Measurements from ENCODE around the gene IFT81.
"Not testable (repeated sequence)": the region's sequence is repeated elsewhere in the genome, so short reads cannot be mapped to it uniquely, and the experiment has no call there.

IFT81 gene

DNA sequence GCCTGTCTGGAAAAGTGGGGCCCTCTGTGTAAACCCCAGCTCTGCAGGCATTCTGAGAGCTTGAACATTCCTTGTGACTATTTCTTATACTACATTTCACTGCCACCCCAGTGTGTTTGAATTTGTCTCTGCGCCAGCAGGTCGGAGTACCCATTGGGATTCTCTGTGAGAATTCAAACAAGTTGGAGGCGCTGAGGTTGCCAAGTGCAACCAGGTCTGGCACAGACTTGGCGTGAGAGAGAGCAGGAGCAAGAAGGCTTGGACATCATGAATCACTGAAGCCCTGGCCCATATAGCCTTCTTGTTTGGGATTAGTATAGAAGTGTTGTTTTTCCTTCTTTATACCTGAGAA is 123.9 kb downstream of the IFT81 start:
- no peak for DNase-seq

DNA sequence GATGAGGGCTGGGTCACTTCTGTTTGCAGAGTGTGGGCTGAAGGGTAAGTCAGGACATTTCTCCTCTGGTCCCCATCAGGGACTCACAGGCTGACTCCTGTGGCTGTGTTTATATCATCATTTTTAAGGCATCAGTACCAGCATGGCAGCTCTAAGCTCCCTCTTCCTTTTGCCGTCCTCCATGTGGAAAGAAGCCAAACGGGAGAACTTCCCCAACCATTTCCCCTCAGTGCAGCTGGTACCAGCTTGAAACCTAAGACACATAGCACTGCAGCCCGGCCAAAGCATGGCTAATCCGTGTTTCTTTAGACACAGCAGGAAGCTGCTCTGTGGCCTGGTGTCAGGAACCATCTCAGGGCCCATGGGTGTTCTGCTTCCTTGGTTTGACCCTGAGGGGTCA is 124.9 kb downstream of the IFT81 start:
- no peak for DNase-seq

DNA sequence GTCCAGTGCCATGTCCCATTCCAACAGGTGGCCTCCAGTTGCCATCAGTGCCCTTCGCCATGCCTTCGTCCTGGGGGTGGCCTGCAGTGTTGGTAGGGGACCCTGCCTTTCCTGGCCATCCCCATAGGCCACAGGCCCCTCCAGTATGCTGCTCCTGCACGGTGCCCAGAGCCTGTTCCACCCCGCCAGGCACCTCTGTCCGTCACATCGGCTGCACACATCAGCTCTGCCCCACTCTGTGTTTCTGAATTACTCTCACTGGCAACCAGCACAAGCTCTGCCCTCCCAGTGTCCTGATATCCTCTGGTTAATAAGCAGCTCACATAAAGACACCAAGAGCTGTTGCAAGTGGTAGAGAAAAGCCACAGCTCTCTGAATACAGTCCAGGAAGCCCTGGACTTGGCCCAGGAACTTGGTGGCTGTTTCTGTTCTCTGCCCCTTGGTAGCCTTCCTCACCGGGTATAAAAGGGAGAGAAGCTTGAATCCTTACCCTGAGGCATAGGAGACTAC is 125.6 kb downstream of the IFT81 start:
- no peak for DNase-seq

DNA sequence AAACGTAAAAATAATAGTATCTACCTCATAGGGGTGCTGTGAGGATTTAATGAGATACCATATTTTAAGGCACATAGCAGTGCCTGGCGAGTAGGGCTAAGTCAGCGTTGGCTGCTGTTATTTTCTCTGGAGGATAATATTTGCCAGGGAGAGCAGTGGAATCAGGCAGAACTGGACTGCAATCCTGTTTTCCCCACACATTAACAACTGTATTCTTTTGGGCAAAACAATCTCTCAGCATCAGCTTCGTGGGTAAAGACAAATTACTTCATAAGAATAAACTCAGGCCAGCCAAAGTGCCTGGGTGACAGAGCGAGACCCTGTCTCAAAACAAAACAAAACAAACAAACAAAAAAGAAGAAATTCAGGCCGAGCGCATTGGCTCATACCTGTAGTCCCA is 127.2 kb downstream of the IFT81 start:
- DNase-seq: no peak

DNA sequence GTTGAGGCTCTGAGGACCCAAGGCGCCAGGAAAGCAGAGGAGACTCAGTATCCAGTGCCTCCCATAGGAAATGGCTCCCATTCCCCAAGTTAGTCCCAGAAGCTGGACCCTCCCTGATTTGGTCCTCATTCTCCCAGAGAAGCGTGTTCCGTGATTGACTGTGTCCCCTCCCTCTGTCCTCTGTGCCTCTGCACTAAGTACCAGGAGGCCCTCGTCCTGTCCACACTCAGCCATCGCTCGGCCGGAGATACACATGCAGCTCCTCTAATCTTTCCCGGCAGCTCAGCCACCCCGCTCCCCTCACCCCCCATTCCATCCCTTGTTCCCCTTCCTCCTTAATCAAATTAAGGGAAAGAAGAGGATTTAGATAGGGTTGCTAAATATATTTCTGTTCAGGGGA is 128.6 kb downstream of the IFT81 start:
- DNase-seq: no peak

DNA sequence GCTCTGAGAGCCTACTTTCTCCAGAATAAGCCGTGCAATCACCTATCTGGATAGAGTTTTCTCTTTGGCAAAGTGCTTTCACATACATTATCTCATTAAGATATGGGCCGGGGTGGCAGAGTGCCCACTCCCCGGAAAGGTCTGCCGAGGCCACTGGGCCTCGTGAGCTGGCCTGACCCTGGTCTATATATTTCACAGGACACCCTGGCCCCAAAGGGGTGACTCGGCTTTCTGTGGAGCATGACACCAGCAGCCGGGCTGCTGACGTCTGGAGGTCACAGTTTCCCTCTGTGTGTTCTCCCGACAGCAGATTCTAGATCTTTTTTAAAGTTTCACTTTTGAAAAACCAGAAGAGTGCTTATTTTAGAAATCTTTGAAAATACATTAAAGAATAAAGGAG is 129.0 kb downstream of the IFT81 start:
- no peak for DNase-seq

DNA sequence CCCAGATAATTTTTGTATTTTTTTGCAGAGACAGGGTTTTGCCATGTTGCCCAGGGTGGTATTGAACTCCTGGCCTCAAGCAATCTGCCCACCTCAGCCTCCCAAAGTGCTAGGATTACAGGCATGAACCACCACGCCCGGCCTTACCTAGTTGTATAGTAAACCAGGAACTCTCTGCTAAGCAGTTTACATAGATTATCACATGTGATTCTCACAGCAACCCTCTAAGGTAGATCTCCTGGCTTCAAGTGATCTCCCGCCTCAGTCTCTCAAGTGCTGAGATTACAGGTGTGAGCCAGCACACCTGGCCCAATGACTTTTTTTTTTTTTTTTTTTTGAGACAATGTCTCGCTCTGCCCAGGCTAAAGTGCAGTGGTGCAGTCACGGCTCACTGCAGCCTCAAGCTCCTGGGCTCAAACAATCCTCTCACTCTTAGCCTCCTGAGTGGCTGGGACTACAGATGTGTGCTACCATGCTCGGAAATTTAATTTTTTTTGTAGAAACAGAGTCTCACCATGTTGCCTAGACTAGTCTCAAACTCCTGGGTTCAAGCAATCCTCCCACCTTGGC is 130.9 kb downstream of the IFT81 start:
- DNase-seq: no peak

DNA sequence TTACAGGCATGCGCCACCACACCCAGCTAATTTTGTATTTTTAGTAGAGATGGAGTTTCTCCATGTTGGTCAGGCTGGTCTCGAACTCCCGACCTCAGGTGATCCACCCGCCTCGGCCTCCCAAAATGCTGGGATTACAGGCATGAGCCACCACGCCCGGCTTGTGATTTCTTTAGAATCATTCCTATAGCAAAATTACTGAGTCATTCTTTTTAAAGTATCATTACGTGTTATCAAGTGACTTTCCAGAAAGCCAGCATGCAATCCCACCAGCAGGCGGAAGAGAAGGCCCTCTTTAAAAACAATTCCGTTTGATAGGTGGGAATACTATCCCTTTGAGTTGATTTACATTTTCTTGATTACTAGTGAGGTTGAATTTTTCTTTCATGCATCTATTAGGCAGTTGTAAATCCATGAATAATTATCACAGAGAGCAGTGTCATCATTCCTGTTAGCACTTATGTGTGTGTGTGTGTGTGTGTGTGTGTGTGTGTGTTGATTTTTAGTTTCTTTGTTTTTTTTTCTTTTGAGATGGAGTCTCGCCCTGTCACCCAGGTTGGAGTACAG is 131.8 kb downstream of the IFT81 start:
- not testable (repeated sequence) for DNase-seq

DNA sequence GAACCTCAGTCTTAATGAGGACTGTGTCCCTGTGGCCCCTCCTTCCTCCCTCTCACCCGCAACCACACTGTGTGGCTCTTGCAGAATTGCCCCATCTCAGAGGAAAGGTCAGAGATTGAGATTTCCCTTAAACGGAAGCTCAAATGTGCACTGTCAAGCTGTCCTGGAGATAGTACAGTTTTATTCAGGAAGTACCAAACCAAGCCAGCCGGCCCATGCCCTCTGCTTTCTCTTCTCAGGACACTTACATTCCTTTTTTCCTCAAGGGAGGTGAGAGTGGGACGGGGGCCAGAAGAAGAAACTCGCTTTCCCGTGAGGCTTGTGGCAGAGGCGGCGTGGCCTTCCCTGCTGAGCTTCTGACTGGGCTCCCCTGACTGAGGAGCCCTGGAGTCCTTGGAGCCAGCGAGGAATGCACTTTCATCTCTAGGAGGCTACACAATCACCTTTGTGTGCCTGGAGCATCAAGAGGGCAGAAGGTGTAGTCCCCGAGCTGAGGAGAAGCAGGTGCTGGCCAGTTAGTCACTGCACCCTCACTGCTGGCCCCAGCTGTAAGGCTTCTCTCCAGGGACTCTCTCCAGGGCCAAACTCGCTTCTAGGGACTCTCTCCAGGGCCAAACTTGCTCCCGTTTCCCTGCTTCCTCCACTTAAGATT is 132.7 kb downstream of the IFT81 start:
- DNase-seq: no peak

DNA sequence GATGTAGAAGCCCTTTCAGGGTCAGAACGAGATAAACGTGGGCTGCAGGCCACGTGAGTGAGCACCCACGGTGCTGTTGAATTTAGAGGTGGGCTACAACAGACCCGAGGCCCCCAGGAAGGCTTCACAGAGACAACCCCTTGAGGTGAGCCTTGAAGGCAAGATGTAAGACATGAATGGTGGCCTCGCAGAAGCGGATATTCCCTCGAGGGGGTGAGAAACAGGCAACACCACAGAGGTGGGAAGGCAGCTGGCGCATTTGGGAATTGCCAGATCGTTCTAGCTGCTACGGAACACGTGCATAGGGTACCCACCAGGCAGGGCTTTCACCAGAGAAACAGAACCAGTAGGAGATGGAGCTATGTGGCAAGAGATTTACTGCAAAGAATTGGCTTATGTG is 134.3 kb downstream of the IFT81 start:
- DNase-seq: no peak

DNA sequence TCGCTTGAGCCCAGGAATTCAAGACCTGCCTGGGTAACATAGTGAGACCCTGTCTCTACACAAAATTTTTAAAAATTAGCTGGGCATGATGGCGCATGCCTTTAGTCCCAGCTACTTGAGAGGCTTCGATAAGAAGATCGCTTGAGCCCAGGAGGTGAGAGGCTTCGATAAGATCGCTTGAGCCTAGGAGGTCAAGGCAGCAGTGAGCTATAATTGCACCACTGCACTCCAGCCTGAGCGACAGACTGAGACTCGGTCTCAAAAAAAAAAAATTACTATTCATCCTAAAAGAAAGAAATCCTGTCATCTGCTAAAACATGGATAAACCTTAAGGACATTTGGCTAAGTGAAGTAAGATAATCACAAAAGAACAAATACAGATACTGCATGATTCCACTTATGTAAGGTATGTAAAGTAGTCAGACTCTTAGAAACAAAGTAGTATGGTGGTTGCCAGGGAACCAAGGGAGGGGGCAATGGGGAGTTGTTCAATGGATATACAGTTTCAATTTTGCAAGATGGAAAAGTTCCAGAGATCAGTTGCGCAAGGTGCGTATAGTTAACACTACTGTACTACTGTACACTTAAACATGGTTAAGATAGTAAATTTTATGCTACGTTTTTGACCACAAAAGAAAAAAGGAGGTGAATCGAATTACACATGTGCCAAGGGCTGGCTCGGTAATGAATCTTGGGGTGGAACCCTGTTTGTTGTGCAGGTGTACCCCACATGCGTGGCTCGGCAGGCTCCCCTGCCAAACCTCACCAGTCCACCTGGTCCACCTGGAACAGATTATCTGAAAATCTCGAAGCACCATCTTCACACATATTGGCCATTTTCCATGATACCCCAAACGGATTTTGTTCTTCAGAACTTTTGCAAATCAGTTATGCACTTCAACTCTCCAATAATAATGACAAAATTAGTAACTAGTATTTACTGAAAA is 138.6 kb downstream of the IFT81 start:
- no peak for DNase-seq

DNA sequence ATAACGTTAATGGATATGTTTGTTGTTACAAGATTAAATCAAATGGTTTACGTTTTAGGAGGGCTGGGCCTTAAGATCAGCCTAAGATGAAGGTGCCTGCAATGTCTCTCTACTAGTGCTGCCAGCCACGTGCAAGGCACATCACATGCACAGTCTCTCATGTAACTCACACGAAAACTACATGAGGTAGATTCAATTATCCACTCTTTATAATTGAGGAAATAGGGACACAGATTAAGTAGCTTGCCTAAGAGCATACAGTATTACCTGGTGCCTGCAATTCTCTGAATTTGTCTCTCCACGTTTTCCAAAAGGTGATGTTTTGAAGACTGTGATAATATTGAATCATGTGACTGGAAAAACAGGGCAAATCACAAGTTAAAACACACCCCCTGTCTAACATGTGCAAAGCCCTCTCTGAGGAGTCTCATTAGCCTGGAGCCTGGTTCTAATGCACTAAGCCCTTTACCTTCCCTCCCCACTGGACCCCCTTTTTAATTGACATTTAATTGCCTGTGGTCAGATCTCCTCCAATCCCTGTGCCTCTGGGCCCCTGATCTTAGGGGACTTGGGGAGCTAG is 142.3 kb downstream of the IFT81 start:
- no peak for DNase-seq

DNA sequence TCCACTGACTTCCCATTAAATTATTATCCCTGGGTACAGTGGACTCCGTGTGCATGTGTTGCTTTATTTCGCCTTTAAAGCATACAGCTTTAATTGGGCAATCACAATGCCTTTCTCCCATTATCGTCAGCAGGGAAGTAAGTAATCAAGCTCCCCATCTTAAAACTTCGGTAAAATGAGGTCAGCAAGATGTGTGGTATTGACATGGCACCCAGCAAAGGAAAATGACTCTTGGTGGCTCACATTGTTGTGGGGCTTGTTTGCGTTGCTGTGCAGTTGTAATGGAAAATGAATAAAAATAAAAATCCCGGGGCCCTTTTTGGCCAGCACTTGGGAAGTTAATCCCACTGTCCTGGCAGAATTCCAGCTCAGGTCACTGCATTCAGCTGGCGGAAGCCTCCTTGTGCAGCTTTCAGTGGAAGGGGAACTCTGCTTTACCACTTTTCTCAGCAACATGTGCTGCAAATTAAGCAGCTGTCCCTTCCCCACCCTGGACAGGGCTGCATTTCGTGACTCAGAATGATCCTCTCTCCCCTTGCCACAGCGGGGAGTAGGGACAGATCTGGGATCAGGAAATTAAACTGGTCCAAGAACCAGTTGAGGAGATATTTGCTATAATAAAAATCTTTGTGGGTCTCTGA is 142.9 kb downstream of the IFT81 start:
- no peak for DNase-seq

Measured in activated CD4-positive, alpha-beta T cell treated with anti-CD3 and anti-CD28 coated beads for 1 hour (primary cell).